K562 (cell line): ENCODE data around the gene FBXO46. TPM values are rescaled to one million over a fixed set of nuclear protein-coding genes. Genes with fewer than 3 reads are reported as not detected.

ENCODE experiments used
- CREBBP ChIP-seq: IDR thresholded peaks from one replicate; pipeline ENCODE4 v1.6.1; 2012; ENCODE audit warnings: low read depth, mild to moderate bottlenecking, control low read depth, inconsistent platforms, low read length
- HMG20B ChIP-seq: fragments of 250-450 bp; sonication (Bioruptor Pico); IDR thresholded peaks from 2 replicates; pipeline ENCODE4 v1.5.0; 2021; ENCODE audit warnings: mild to moderate bottlenecking
- MTA3 ChIP-seq: fragments of 450-650 bp; formaldehyde crosslinking; IDR thresholded peaks from 2 replicates; pipeline ENCODE4 v1.6.1; 2017; ENCODE audit warnings: mild to moderate bottlenecking, borderline replicate concordance
- NR4A1 ChIP-seq, 2 experiments: fragments of 250-450 bp in 1 of 2; fragments of 450-650 bp in 1 of 2; sonication (Bioruptor Pico) in 1 of 2; IDR thresholded peaks; 2 replicates each; pipeline versions ENCODE4 v1.4.0 to v1.6.1; 2016 to 2020; ENCODE audit warnings: mild to moderate bottlenecking in 2 of 2, missing compliant biosample characterization in 1 of 2, missing genetic modification characterization in 1 of 2, moderate library complexity in 1 of 2
- PRPF4 ChIP-seq: fragments of 200-400 bp; formaldehyde crosslinking; IDR thresholded peaks from one replicate; pipeline ENCODE4 v1.6.1; 2017; ENCODE audit warnings: low read length, low read depth, mild to moderate bottlenecking; ENCODE audit not compliant: insufficient read depth, poor library complexity, severe bottlenecking
- SIN3A ChIP-seq, 2 experiments: fragments of 150-350 bp in 1 of 2; IDR thresholded peaks; 2 replicates each; pipeline ENCODE4 v1.6.1; 2011 to 2016; ENCODE audit warnings: borderline replicate concordance in 2 of 2, low read depth in 2 of 2, low read length in 2 of 2, mild to moderate bottlenecking in 2 of 2, moderate library complexity in 2 of 2; ENCODE audit not compliant: control insufficient read depth in 1 of 2
- SRF ChIP-seq, 2 experiments: fragments of 250-450, 450-650 bp in 1 of 2; sonication (Bioruptor Pico) in 1 of 2; sonication (generic) in 1 of 2; formaldehyde crosslinking; IDR thresholded peaks; 2 replicates each; pipeline versions ENCODE4 v1.5.0 to v1.5.1; 2020 to 2022; ENCODE audit warnings: mild to moderate bottlenecking in 1 of 2, missing genetic modification reagents in 1 of 2
- polyA plus RNA-seq, 8 experiments: library from polyadenylated mRNA; depleted of rRNA in 4 of 8; stranded (reverse) in 5 of 8; unstranded in 3 of 8; fragments of >200 nt; fragmentation: Nextera tagmentation in 2 of 8; fragmentation: Illumina TruSeq in 1 of 8; extraction: Ambion mirVana in 2 of 8; extraction: Trizol in 1 of 8; gene quantifications; 2 replicates each; pipeline versions ENCODE4 v1.2.1 to v1.2.3, GENCODE V29; 2011 to 2014; ENCODE audit warnings: inconsistent platforms in 1 of 8, missing spikeins in 1 of 8
- total RNA-seq, 7 experiments: library from RNA; depleted of rRNA in 6 of 7; stranded (reverse); fragments of >200 nt in 6 of 7; fragmentation: Illumina TruSeq in 2 of 7; extraction: Trizol in 2 of 7; gene quantifications; 2 replicates each; pipeline versions ENCODE4 v1.2.1 to v1.2.3, GENCODE V29; 2011 to 2021; ENCODE audit warnings: low replicate concordance in 1 of 7
- TF ChIP-seq, protein P1 (sequence below): fragments of 450-650 bp; IDR thresholded peaks from 2 replicates; pipeline ENCODE4 v1.6.1; 2016; ENCODE audit warnings: mild to moderate bottlenecking, moderate library complexity

Gene FBXO46
- total and polyA plus RNA-seq, 9 of the 15 experiments (the other 6 are each of a cell fraction or from before 2014, with no cell fraction given): 1.5 to 36.1 (median 7.3) TPM

DNA sequence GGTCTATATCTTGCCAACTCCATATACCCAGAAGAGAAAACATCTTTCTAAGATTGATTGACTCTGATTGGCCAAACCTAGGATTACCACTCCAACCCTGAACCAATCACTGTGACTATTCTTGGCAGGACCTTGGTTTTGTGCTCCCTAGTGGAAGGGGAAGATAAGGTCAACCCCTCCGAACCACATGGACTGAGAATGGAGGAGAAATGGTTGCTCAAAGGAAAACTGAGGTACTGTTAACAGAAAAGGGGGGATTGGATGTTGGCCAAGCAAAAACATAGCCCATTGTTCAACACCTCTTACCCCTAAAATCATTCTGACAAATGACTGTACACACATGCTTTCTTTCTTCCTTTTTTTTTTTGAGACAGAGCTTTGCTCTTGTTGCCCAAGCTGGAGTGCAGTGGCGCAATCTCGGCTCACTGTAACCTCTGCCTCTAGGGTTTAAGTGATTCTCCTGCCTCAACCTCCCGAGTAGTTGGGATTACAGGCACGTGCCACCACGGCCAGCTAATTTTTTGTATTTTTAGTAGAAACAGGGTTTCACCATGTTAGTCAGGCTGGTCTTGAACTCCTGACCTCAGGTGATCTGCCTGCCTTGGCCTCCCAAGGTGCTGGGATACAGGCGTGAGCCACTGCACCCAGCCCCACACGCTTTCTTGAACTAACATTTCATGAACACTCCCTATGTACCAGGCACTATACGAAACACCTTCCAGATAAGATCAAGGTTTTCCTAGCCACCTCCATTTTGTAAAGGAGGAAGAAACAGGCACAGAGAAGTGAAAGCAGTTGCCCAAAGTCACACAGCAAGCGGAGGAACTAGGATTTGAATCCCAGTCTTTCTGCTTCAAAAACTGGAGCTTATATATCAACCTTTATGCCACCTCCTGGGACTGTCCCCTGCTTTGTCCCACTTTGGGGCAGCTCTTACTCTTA is 9.1 kb upstream of the FBXO46 start (continued):
- TF ChIP-seq, protein P1, sequence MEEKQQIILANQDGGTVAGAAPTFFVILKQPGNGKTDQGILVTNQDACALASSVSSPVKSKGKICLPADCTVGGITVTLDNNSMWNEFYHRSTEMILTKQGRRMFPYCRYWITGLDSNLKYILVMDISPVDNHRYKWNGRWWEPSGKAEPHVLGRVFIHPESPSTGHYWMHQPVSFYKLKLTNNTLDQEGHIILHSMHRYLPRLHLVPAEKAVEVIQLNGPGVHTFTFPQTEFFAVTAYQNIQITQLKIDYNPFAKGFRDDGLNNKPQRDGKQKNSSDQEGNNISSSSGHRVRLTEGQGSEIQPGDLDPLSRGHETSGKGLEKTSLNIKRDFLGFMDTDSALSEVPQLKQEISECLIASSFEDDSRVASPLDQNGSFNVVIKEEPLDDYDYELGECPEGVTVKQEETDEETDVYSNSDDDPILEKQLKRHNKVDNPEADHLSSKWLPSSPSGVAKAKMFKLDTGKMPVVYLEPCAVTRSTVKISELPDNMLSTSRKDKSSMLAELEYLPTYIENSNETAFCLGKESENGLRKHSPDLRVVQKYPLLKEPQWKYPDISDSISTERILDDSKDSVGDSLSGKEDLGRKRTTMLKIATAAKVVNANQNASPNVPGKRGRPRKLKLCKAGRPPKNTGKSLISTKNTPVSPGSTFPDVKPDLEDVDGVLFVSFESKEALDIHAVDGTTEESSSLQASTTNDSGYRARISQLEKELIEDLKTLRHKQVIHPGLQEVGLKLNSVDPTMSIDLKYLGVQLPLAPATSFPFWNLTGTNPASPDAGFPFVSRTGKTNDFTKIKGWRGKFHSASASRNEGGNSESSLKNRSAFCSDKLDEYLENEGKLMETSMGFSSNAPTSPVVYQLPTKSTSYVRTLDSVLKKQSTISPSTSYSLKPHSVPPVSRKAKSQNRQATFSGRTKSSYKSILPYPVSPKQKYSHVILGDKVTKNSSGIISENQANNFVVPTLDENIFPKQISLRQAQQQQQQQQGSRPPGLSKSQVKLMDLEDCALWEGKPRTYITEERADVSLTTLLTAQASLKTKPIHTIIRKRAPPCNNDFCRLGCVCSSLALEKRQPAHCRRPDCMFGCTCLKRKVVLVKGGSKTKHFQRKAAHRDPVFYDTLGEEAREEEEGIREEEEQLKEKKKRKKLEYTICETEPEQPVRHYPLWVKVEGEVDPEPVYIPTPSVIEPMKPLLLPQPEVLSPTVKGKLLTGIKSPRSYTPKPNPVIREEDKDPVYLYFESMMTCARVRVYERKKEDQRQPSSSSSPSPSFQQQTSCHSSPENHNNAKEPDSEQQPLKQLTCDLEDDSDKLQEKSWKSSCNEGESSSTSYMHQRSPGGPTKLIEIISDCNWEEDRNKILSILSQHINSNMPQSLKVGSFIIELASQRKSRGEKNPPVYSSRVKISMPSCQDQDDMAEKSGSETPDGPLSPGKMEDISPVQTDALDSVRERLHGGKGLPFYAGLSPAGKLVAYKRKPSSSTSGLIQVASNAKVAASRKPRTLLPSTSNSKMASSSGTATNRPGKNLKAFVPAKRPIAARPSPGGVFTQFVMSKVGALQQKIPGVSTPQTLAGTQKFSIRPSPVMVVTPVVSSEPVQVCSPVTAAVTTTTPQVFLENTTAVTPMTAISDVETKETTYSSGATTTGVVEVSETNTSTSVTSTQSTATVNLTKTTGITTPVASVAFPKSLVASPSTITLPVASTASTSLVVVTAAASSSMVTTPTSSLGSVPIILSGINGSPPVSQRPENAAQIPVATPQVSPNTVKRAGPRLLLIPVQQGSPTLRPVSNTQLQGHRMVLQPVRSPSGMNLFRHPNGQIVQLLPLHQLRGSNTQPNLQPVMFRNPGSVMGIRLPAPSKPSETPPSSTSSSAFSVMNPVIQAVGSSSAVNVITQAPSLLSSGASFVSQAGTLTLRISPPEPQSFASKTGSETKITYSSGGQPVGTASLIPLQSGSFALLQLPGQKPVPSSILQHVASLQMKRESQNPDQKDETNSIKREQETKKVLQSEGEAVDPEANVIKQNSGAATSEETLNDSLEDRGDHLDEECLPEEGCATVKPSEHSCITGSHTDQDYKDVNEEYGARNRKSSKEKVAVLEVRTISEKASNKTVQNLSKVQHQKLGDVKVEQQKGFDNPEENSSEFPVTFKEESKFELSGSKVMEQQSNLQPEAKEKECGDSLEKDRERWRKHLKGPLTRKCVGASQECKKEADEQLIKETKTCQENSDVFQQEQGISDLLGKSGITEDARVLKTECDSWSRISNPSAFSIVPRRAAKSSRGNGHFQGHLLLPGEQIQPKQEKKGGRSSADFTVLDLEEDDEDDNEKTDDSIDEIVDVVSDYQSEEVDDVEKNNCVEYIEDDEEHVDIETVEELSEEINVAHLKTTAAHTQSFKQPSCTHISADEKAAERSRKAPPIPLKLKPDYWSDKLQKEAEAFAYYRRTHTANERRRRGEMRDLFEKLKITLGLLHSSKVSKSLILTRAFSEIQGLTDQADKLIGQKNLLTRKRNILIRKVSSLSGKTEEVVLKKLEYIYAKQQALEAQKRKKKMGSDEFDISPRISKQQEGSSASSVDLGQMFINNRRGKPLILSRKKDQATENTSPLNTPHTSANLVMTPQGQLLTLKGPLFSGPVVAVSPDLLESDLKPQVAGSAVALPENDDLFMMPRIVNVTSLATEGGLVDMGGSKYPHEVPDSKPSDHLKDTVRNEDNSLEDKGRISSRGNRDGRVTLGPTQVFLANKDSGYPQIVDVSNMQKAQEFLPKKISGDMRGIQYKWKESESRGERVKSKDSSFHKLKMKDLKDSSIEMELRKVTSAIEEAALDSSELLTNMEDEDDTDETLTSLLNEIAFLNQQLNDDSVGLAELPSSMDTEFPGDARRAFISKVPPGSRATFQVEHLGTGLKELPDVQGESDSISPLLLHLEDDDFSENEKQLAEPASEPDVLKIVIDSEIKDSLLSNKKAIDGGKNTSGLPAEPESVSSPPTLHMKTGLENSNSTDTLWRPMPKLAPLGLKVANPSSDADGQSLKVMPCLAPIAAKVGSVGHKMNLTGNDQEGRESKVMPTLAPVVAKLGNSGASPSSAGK: peak; percentile 89
- TF ChIP-seq PRPF4: no peak
- TF ChIP-seq CREBBP: no peak
- TF ChIP-seq SRF (CRISPR knock-in tag; IDR thresholded peaks at IDR 0.05): no peak
- 0 out of 2 replicates have a peak, but pooled peaks have one; percentile 35 for TF ChIP-seq MTA3
- TF ChIP-seq SIN3A (IDR thresholded peaks at IDR 0.05; ENCODE audit: borderline replicate concordance in 2 of 2, control insufficient read depth in 1 of 2, low read depth in 2 of 2, low read length in 2 of 2): no peak
- TF ChIP-seq HMG20B: no peak
- no peak for TF ChIP-seq NR4A1 (CRISPR knock-in tag; IDR thresholded peaks at IDR 0.05)
- TF ChIP-seq NR4A1 (tag; IDR thresholded peaks at IDR 0.05): peak; percentile 56
